Measurements from ENCODE around the gene NOL7.

The NOL7 gene

DNA sequence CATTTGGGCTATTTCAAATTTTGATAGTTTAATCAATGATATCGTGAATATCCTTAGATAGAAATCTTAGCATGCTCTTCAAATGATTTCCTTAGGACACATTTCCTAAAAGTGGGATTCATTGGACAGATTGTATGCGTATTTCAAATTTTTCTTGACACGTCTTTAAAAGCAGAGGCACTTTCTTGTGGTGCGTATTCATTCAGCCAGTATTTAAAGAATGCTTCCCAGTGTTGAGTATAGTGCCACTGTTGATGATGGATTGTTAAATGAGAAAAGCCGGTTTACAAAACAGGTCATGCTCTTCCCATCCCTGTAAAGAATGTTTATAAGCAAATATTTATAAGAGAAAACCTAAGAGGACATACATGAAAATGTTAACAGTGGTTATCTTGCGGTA is 15.1 kb upstream of the NOL7 start:
- no peak for DNase-seq

DNA sequence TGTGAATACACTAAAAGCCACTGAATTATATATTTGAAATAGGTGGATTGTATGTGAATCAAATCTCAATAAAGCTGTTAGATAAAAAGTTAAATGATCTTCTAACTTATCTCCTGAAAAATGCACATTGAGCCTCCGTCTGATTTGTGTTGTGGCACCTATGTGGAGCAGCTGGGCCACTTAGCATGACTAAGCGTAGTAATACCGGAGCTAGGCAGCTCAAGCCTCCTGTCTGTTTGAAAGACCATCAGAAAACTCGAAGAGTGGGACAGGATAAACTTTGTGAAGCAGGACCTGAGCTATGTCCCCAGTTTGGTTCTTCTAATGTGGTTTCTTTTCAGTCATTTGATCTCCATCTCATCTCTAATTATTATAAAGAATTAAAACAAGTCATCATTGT is 11.0 kb upstream of the NOL7 start:
- no peak for DNase-seq

DNA sequence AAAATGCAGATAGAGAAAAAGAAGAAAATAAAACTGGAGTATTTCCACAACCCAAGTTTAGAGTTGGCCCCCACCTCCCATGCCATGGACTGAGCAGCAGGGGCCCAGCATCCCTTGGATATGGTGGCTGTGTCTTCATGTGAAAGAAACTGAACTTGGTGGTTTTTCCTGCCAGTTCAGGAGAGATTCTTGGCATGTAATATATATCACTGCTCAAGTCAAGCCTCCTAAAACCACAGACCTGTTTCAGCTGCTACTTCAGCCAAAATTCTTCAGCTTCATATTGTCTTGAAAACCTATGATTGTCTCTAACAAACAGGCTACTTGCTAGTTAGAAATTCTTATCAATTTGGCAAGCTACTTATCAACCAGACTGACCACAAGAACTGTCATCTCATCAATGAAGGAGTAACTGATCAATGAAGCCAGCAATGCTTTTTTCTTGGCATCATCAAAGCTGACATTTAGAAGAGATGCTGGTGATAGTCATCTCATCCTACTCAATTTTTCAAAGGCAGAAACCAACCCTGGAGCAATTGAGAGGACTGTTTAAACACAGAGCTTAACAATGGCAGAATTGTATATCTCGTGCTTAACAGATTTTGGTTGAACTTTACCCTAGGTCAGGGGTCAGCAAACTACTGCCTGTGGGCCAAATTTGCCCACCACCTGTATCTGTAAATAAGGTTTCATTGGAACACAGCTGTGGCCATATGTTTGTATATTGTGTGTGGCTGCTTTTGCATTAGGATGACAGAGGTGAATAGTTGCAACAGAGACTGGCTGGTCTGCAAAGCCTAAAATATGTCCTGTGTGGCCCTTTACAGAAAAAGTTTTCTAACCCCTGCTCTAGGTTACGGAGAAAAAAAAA is 10.4 kb upstream of the NOL7 start:
- no peak for DNase-seq

DNA sequence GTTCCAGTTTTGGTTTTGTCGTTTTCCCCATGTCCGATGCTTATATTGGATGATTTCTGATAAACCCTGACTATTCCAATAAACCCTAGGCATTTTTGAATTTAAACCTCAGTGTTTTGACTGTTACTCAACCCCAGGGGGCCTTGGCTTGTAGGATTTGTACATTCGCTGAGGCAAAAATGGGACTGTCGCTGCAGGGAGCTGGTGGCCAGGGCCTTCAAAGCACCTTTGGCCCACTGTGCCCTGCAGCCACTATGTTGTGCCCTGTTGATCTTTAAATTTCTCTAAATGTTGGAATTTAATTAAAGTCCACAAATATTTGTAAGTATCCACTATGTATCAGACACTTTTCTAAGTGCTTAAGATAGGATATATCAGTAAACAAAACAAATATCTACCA is 9.5 kb upstream of the NOL7 start:
- no peak for DNase-seq

DNA sequence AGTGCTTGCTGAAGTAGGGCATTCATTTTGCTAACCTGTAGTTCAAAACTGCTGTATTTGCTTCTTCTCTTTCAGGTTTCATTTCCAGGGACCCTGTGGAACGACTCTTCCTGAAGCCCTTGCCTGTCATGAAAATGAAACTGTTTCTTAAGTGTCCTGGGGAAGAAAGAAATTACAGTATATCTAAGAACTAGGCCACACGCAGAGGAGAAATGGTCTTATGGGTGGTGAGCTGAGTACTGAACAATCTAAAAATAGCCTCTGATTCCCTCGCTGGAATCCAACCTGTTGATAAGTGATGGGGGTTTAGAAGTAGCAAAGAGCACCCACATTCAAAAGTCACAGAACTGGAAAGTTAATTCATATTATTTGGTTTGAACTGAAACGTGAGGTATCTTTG is 3.4 kb upstream of the NOL7 start:
- DNase-seq: no peak

DNA sequence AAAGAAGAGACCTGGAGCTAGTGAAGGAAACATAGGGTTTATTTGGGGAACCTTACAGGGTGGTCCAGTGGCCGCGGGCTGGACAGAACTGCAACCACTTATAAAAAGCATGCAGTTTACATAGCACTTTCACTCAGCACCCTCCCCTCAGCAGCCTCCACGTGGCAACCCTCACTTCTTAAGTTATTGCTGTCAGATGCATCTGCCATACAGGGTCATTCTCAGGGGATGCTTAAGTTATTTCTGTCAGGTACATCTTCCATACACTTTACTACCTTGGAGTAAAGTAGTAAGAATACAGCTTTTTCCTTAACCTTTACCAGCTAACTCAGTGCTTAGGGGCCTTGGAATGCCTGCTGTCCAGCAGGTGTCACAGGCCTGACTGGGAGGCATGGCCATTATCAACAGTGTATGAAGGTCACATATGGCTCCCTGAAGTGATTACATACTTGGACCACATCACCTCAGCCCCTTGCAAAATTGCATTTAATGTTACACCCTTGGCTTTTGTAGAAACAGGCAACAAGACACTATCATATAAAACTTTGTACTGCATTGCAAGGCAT is 2.0 kb upstream of the NOL7 start:
- no peak for DNase-seq

DNA sequence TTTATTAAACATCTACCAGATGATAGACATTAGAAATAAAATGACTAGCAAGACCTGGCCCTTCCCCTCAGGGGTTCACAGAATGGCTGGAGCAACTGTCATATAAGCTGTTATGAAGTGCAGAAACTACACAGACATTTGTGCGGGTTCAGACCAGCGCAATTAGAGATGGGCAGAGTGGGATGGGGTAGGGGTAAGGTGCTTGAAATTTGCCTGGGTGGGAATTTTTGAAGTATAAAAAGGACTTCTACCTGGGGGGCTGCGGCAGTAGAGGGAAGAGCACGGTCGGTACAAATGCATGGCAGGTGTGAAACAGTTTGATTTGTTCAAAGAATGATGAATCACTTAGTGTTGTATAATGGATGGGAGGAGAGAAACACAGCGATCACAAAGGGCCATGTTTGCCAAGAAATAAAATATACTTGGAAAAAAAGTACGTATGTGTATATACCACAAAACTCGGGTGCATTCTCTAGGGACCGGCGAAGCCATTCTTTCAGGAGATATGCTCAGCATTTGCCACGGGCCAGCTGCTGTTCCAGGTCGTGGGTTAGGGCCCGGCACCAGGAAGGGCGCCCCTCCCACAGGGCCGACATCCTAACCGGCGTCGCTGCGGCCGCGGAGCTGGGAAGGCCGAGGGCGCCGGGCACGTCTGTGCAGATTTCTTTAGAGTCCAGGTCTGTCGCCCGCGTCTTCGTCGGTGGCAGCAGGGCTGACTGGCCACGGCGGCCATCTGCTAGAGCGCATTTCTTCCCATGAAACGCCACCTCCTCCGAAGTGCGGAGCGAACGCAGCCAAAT is 809 bp upstream of the NOL7 start:
- no peak for DNase-seq

DNA sequence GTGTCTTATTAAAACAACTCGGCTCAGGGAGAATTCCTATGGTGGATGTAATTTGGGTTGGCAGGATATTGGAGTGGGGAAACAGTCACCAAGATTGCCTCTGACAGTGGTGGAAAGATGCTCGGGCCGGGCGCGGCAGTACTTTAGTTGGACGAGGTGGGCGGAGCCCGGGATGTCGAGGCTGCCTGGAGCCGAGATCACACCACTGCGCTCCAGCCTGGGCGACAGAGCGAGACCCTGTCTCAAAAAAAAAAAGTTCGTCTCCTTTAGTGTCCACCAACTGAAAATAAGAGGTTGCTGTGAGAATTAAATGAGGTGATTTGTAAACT is 621 bp downstream of the NOL7 start:
- peak; percentile 33 for DNase-seq

DNA sequence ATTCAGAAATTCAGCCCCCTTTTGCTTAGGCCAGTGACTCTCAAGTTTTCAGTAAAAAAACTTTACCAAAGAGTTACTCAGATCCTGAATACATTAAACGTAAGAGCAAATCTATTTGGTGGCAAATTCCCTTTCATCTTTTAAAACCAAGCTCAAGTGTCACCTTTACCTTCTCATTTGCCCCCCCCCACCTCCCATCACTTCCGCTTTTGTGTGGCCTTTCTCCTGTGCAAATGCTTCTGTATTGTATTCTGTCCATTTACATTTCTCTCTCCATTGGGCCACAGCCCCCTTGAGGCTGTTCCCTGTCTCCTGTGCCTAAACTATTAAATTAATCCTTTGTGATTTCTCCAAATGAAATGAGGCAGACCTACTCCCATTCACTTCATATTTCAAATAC is 1.9 kb downstream of the NOL7 start:
- DNase-seq: no peak

DNA sequence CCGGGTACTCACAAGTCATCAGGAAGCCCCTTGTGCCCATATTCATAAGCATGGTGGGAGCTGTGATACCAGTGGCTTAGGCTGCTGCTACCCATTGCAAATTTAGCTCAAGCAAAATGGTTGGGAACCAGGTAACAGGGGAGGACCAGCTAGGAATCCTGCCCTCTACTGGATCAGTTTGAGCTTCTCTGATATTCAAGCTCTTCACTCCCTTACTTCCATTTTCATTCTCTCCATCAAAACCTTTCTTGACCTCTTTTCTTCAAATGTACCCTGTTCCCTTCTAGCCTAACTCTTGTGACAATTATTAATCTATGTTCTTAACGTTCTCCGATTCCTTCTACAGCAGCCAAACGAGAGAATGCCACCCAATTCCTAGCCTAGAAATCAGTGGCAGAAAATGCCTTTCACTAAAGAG is 9.7 kb downstream of the NOL7 start:
- DNase-seq: no peak

DNA sequence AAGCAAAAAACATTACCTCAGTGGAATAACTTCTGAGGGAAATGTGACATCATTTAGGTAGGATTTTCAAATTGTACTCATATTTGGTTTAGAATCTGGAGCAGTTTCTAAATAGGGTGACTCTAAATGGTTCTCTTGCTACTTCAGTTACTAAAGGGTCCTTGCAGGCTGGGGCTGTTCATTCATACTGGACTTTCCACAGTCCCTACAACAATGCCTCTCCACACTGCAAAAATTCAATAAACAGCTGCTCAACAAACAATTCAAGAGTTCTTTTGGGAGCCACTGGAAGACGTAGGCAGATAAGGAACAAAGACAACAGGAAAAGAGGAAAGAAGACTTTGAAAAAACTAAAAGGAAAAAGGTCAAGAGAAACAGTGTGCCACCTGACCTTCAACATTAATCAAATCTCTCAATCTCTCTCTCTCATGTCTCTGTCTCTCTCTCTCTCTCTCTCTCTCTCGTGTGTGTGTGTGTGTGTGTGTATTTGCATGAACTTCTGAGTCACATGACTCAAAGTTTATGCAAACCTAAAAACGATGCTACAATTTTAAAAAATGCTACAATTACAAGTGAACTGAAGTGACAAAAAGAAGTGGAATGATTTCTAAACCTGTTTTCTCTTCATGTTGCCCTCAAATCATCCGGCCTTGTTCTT is 14.5 kb downstream of the NOL7 start:
- no peak for DNase-seq

DNA sequence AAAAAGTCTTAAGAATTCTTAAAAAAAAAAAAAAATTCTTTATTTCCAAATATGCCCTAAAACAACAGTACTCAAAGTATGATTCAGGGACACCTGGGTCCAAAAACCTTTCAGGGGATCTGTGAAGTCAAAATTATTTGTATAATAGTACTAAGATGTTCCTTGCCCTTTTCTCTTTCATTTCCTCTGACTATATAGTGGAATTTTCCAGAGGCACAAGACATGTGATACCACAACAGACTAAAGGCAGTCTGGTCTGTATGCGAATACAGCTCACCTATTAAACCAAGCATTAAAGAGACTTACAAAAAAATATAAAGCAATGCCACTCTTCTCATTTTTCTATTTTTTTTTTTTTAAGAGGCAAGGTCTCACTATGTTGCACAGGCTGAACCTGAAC is 15.4 kb downstream of the NOL7 start:
- no peak for DNase-seq

DNA sequence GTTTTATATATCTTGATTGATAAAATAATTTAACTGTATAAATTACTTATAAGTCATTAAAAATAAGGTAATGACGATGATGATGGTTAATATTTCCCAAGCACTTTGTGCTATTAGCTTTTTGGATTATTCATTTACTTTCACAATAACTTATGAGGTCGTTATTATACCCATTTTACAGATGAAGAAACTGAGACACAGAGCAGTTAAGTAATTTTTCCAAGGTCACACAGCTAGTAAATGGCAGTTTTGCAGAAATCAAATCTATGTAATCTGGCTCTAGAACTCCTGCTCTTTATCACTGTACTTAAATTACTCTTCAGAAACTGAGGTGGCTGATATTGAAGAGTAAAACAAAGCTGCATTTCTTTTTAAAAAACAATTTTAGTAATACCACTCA is 18.2 kb downstream of the NOL7 start:
- no peak for DNase-seq

DNA sequence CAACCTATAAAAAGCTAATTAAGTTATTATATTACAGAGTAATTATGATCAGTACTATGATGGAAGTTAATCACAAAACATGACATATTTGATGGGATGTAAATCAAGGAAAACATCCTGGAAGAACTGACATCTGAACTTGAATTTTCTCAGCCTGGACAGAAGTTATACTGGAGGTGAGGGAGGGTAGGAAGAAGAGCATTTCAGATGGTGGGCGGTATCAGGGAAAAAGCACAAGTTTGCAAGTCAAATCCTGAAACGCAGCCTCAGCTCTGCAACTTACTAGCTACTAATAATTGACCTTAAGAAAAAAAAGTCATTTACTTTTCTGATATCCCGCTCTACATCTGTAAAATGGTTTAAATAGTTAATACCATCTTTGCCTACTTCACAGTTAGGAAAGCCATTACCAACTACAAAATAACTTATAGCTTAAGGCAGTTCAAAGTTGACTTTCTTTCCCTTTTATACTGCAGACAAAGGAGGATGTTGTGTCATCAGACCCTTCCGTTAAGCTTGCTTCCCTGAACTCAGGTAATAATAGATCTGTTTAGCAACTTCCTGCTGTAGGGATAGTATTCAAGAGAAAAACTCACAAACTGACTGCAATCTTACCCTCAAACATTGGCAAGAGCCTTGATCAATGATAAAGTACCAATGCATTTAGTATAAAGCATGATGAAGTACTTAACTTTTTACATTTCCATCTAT is 21.0 kb downstream of the NOL7 start:
- no peak for DNase-seq

DNA sequence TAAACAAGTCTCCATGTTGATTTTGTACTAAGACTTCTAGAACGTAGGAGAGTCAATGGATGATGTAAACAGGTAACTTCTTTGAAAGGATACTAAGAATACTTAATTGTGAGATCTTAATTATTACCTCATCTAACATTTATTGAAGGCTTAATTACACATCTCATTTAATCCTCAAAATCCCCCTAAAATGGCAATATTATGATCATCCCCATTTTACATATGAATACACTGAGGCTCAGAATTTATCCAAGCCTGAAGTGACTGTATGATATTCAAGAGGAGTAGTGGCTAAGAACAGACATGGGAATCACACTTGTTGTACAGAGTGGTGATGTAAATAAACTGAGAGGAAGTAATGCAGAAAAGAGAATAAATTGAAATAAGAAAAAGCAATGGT is 22.9 kb downstream of the NOL7 start:
- no peak for DNase-seq

DNA sequence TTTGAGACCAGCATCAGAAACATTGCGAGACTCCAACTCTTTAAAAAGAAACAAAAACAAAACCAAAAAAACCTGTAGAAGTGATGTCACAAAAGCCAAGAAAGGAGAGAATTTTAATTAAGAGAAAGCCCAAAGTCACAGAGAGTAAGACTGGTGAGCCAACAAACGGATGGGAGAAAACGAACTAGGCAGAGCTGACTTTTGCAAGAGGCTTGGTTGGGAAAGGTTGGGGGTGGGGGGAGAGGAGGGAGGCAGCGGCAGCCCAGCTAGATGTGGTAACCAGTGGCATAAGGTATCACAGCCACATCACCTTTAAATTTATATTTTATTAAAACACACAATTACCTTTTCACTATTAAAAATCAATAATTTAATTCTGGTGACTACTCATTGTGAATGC is 23.5 kb downstream of the NOL7 start:
- no peak for DNase-seq

DNA sequence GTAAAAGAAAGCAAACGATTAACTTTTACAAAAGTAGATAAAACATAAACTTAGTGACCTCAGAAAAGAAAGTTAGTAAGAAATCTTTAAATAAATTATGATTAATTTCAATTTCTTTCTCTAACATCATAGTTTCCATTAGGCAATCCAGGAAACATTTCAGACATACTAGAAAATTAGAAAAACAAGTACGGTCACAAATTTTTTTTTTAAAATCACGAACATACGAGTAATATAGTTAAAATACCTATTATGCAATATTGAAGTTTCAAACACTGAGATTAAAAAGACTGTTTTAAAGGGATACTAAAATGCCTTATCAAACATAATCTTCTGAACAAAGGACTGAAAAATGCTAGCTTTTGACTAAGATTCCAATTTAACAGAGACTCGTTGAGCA is 26.2 kb downstream of the NOL7 start:
- DNase-seq: no peak

DNA sequence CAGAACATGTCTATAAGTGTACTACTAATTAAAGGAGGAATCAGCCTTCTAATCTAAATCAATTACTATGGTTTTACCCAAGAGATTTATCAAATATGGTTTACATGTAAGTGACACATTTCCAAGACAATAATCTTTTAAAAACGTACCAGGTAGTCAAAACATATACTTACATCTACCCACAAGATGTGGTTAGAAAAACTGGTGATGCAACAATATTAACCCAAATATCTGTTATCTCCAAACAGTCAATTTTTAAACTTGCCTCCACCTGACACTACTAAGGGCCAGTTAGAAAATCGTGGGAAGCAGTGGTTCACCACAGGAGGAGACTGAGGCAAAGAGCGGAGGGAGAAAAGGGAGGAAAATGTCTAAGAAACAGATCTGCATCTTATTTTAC is 28.0 kb downstream of the NOL7 start:
- no peak for DNase-seq

DNA sequence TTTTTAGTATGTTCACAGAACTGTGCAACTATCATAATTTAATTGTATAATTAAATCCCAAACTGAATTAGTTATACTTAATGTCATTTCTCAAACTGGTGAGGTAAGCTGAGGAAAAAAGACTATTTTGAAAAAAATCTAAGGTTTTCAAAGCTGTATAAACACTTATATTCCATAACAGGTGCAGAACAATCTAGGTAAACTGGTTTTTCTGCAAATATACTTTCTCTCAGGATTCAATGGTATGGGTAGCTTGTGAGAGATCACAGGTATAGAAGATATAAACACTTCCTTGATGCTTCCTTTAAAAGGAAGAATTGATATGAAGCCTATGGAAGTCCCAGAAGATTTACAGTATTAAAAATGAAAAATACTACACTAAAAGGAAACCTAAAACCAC is 33.7 kb downstream of the NOL7 start:
- DNase-seq: no peak

DNA sequence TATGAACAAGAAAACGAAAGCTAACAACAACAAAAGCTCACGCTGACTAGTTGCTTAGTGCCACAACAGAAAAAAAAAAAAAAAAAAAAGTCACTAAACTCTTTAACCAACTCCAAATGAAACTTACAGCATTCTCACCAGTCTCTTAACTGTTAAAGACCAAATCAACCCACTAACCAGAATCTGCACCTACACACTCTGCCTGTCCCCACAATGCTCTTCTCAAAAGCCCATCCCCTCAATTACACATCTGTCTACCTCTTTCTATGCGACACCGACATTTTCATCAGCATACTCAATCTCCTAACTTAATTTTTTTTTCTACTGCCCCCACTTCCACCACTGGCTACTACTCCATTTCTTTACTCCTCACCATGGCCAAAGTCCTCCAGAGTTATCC is 34.3 kb downstream of the NOL7 start:
- no peak for DNase-seq

DNA sequence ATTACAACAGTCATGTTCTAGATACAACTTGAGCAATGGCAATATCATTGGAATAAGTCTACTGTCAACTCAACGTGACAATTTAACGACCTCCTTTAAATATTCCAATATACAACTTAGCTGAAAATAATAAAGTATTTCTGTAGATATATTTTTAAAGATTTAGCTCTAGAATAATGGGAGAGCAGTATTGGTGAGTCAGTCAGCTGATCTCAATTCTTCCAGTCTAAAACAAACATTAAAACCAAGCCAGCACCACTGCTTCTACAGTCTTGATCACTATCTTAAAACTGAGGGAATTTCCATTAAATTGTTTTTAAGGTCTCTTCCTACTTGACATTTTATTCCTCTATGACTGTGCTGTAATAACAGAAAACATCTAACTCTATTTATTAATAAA is 38.2 kb downstream of the NOL7 start:
- no peak for DNase-seq

DNA sequence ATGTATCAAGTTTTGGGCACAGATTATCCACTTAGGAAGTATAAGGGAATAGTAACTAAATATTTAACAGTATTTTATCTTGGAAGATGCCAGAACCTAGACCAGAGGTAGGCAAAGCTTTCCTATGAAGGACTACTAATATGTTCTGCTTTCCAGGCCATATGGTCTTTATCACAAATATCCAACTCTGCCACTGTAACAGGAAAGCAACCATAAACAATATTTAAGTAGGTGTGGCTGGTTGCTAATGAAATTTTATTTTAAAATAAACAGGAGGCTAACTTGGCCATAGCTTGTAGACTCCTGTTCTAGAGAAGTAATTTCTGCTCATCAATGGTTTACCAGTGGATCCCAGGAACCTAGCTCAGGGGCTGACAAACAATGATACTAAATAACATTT is 39.4 kb downstream of the NOL7 start:
- no peak for DNase-seq

DNA sequence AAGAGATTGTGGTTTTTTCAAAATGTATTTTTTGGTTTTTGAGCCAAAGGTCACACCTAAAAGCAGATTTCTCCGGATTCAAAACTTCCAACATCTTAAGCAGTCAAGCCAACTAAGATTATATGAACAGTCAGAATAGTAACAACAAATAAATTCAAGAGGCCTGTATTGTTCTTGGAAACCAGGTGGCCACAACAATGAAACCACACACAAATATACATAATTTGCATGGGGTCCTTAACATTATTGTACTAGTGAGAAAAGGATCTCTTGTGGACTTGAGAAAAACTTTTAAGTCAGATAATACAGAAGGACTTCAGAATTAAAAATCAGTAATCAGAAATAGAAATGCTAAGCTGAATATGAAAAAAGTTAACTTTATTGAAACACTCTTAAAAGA is 40.6 kb downstream of the NOL7 start:
- DNase-seq: no peak

Data from activated T-cell treated with anti-CD3 and anti-CD28 coated beads for 4 hours (primary cell).